GM21723 (cell line): Measurements from ENCODE around the gene INPP5D.

Source experiments
- ATAC-seq: cut with Tn5 transposase; IDR thresholded peaks from one replicate; pipeline ENCODE4 v1.9.1; 2021; ENCODE audit warnings: mild to moderate bottlenecking, moderate library complexity; ENCODE audit not compliant: unreplicated experiment

INPP5D gene

GRCh38 chr2:233074106-233074505 is 14.0 kb downstream of the INPP5D start:
- ATAC-seq, result no peak

- ATAC-seq, result no peak
Measured at GRCh38 chr2:233075141-233075965, 15.2 kb downstream of the INPP5D start.

- ATAC-seq, result peak; percentile 63
Measured at GRCh38 chr2:233075966-233076339, 15.8 kb downstream of the INPP5D start.

- no peak for ATAC-seq
Measured at GRCh38 chr2:233076749-233077148, 16.6 kb downstream of the INPP5D start.

- peak; percentile 34 for ATAC-seq
Measured at GRCh38 chr2:233079473-233079877, 19.3 kb downstream of the INPP5D start.

- ATAC-seq, result no peak
Measured at GRCh38 chr2:233079953-233080835, 20.1 kb downstream of the INPP5D start.

GRCh38 chr2:233080836-233081229 is 20.7 kb downstream of the INPP5D start:
- ATAC-seq, result no peak

GRCh38 chr2:233081232-233081730 is 21.1 kb downstream of the INPP5D start:
- peak; percentile 10 for ATAC-seq

- peak; percentile 8 for ATAC-seq
Measured at GRCh38 chr2:233081731-233082221, 21.6 kb downstream of the INPP5D start.

- peak; percentile 44 for ATAC-seq
Measured at GRCh38 chr2:233082222-233082930, 22.2 kb downstream of the INPP5D start.

- ATAC-seq, result no peak
Measured at GRCh38 chr2:233082931-233083755, 23.0 kb downstream of the INPP5D start.

GRCh38 chr2:233083782-233084181 is 23.6 kb downstream of the INPP5D start:
- no peak for ATAC-seq

- ATAC-seq, result no peak
Measured at GRCh38 chr2:233084488-233084887, 24.3 kb downstream of the INPP5D start.

- no peak for ATAC-seq
Measured at GRCh38 chr2:233085037-233085838, 25.1 kb downstream of the INPP5D start.

- no peak for ATAC-seq
Measured at GRCh38 chr2:233085839-233086150, 25.7 kb downstream of the INPP5D start.

- ATAC-seq, result no peak
Measured at GRCh38 chr2:233087713-233088112, 27.6 kb downstream of the INPP5D start.

GRCh38 chr2:233088972-233089345 is 28.8 kb downstream of the INPP5D start:
- ATAC-seq, result no peak

GRCh38 chr2:233089851-233090250 is 29.7 kb downstream of the INPP5D start:
- ATAC-seq, result no peak

- ATAC-seq, result no peak
Measured at GRCh38 chr2:233090879-233091278, 30.7 kb downstream of the INPP5D start.
